ENCODE results near the gene TRMT61B. TPM values are rescaled to one million over a fixed set of nuclear protein-coding genes. Genes with fewer than 3 reads are reported as not detected.

Gene TRMT61B
- total RNA-seq, 2 donors from 2014 or later: 19.9 to 22.4 TPM

GRCh38 chr2:28855977-28856376 lies 14.1 kb downstream of the TRMT61B start:
- no peak overlapping the region for H3K4me3 Mint-ChIP-seq
- no peak overlapping the region for H3K27ac Mint-ChIP-seq
- peaks cover 40% of the 10 kb centered on the region for H3K36me3 ChIP-seq (ENCODE audit: control insufficient read depth, insufficient read depth, low read length)
- TF ChIP-seq, protein P1, sequence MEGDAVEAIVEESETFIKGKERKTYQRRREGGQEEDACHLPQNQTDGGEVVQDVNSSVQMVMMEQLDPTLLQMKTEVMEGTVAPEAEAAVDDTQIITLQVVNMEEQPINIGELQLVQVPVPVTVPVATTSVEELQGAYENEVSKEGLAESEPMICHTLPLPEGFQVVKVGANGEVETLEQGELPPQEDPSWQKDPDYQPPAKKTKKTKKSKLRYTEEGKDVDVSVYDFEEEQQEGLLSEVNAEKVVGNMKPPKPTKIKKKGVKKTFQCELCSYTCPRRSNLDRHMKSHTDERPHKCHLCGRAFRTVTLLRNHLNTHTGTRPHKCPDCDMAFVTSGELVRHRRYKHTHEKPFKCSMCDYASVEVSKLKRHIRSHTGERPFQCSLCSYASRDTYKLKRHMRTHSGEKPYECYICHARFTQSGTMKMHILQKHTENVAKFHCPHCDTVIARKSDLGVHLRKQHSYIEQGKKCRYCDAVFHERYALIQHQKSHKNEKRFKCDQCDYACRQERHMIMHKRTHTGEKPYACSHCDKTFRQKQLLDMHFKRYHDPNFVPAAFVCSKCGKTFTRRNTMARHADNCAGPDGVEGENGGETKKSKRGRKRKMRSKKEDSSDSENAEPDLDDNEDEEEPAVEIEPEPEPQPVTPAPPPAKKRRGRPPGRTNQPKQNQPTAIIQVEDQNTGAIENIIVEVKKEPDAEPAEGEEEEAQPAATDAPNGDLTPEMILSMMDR (conservative IDR thresholded peaks at IDR 0.05): no peak
- H3K4me1 ChIP-seq (ENCODE audit: control insufficient read depth, insufficient read depth, low read length): no peaks in the 10 kb centered on the region
- no peak overlapping the region for H3K9ac ChIP-seq (ENCODE audit: extremely low read depth, low read length, poor library complexity, severe bottlenecking)
- H3K4me3 ChIP-seq (ENCODE audit: low read length): no peak overlapping the region
- no peaks in the 10 kb centered on the region for H3K4me1 Mint-ChIP-seq
- no peaks in the 10 kb centered on the region for H3K9me3 Mint-ChIP-seq
- H3K27ac ChIP-seq (ENCODE audit: low read depth, low read length): no peak overlapping the region
- H3K9me3 ChIP-seq (ENCODE audit: control insufficient read depth, low read length): no peaks in the 10 kb centered on the region
- no peaks in the 10 kb centered on the region for H3K27me3 ChIP-seq (ENCODE audit: control insufficient read depth, insufficient read depth, low read length, poor library complexity, severe bottlenecking)
- no peaks in the 10 kb centered on the region for H3K27me3 Mint-ChIP-seq (ENCODE audit: insufficient read depth)
- H3K36me3 Mint-ChIP-seq (ENCODE audit: low read depth): peaks cover 38% of the 10 kb centered on the region
- no peak for DNase-seq

DNA sequence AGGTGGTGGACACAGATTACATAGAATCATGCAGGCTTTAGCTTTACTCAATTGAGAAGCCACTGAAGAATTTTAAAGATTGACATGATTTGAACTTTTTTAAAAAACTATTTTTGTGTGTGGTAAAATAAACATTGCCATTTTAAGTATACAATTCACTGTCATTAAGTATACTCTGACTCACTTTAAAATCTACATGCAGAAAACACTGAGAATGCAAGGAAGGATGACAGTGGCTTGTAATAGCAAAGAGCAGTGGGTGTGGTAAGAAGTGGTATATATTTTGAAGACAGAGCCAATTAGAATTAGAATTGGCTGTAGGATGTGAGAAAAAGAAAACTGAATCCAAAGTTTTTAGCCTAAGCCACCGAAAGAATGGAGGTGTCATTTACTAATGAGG lies 14.9 kb downstream of the TRMT61B start:
- Histone ChIP-seq H3K4me3 (ENCODE audit: low read length) (no peak overlapping the region), H3K27me3 (ENCODE audit: control insufficient read depth, insufficient read depth, low read length, poor library complexity, severe bottlenecking) (no peaks in the 10 kb centered on the region), H3K27ac (ENCODE audit: low read depth, low read length) (no peak overlapping the region), H3K9me3 (ENCODE audit: control insufficient read depth, low read length) (no peaks in the 10 kb centered on the region), H3K36me3 (ENCODE audit: control insufficient read depth, insufficient read depth, low read length) (peaks cover 40% of the 10 kb centered on the region), H3K9ac (ENCODE audit: extremely low read depth, low read length, poor library complexity, severe bottlenecking) (no peak overlapping the region), H3K4me1 (ENCODE audit: control insufficient read depth, insufficient read depth, low read length) (no peaks in the 10 kb centered on the region)
- WGBS, 2 experiments (ENCODE audit: insufficient coverage in 1 of 2, insufficient read length in 1 of 2): 95 to 100% methylated on average over 1 of the region's 1 CpG
- no peak for DNase-seq
- Mint-ChIP-seq H3K9me3 (no peaks in the 10 kb centered on the region), H3K36me3 (ENCODE audit: low read depth) (peaks cover 30% of the 10 kb centered on the region), H3K27ac (no peak overlapping the region), H3K27me3 (ENCODE audit: insufficient read depth) (no peaks in the 10 kb centered on the region), H3K4me3 (no peak overlapping the region), H3K4me1 (no peaks in the 10 kb centered on the region)
- TF ChIP-seq, protein P1 (conservative IDR thresholded peaks at IDR 0.05): no peak

- no peaks in the 10 kb centered on the region for H3K27me3 ChIP-seq (ENCODE audit: control insufficient read depth, insufficient read depth, low read length, poor library complexity, severe bottlenecking)
- Mint-ChIP-seq H3K4me1 (no peaks in the 10 kb centered on the region), H3K9me3 (no peaks in the 10 kb centered on the region), H3K27me3 (ENCODE audit: insufficient read depth) (no peaks in the 10 kb centered on the region), H3K36me3 (ENCODE audit: low read depth) (peaks cover 3% of the 10 kb centered on the region), H3K4me3 (no peak overlapping the region), H3K27ac (no peak overlapping the region)
- H3K36me3 ChIP-seq (ENCODE audit: control insufficient read depth, insufficient read depth, low read length): no peaks in the 10 kb centered on the region
- 61 to 100% methylated on average over 2 to 3 of the region's 3 CpGs for WGBS, 2 experiments (ENCODE audit: insufficient coverage in 1 of 2, insufficient read length in 1 of 2)
- DNase-seq: no peak
- H3K4me1 ChIP-seq (ENCODE audit: control insufficient read depth, insufficient read depth, low read length): no peaks in the 10 kb centered on the region
- no peaks in the 10 kb centered on the region for H3K9me3 ChIP-seq (ENCODE audit: control insufficient read depth, low read length)
- H3K27ac ChIP-seq (ENCODE audit: low read depth, low read length): no peak overlapping the region
- TF ChIP-seq, protein P1 (conservative IDR thresholded peaks at IDR 0.05): no peak
- no peak overlapping the region for H3K4me3 ChIP-seq (ENCODE audit: low read length)
- no peak overlapping the region for H3K9ac ChIP-seq (ENCODE audit: extremely low read depth, low read length, poor library complexity, severe bottlenecking)
Observed at GRCh38 chr2:28842042-28842441, 28.1 kb downstream of the TRMT61B start.

Data from endodermal cell (in vitro differentiated cells).